Measurements from ENCODE around the gene GTF3A.

DNA sequence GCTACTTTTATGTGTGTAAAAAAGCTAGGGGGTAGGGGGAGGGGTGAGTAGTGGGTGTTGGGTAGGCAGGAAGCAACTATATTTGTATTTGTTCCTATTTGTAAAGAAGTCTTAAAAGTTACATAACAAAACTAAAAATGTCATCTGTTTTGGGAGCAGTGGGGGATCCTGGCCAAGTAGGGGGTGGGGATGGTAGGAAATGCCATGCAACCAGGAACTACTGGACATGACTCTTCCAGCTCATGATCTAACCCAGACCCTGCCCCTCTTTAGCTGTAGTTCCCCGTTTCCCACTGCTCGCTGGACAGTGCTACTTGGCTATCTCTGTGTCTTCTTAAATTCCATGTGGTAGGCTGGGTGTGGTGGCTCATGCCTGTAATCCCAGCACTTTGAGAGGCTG lies 3.2 kb downstream of the GTF3A start:
- TF ChIP-seq, protein P1, sequence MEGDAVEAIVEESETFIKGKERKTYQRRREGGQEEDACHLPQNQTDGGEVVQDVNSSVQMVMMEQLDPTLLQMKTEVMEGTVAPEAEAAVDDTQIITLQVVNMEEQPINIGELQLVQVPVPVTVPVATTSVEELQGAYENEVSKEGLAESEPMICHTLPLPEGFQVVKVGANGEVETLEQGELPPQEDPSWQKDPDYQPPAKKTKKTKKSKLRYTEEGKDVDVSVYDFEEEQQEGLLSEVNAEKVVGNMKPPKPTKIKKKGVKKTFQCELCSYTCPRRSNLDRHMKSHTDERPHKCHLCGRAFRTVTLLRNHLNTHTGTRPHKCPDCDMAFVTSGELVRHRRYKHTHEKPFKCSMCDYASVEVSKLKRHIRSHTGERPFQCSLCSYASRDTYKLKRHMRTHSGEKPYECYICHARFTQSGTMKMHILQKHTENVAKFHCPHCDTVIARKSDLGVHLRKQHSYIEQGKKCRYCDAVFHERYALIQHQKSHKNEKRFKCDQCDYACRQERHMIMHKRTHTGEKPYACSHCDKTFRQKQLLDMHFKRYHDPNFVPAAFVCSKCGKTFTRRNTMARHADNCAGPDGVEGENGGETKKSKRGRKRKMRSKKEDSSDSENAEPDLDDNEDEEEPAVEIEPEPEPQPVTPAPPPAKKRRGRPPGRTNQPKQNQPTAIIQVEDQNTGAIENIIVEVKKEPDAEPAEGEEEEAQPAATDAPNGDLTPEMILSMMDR (IDR thresholded peaks at IDR 0.05; ENCODE audit: low read length) = no peak
- TF ChIP-seq EZH2 (optimal IDR thresholded peaks at IDR 0.05; ENCODE audit: low read depth, low read length) = no peak
